ENCODE data around the gene PLA2G2C. TPM values are rescaled to one million over a fixed set of nuclear protein-coding genes. Genes with fewer than 3 reads are reported as not detected.

Gene PLA2G2C
- total and polyA plus RNA-seq, 2 of the 8 experiments (the other 6 are each of a cell fraction or from before 2014, with no cell fraction given) = not detected

DNA sequence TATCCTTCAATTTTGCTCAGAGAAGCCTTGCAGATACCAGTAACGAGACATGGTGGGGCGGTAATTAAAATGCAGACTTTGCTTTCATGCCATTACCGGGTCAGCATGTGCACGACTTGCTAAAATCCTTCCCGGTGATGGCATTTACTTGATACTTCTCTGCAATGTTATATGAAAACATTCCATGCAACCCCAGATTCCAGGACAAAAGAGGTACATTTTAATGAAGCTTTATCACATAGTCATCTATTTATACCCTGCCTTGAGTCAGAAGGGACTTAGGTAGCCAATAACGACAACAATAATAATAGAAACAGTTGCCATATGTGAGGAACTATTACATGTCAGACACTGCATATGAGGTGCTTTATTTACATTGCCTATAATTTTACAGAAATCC, 29.4 kb upstream of the PLA2G2C start:
- Histone ChIP-seq H3K14ac (ENCODE audit: insufficient read length) (no peak overlapping the region), H2BK5ac (ENCODE audit: low read depth, low read length) (no peak overlapping the region)
- CTCF ChIA-PET (ENCODE audit: partially characterized antibody) = interaction anchor here (0.8 to 4.6 kb wide), 19 partner anchors 12 to 279 kb away, joined by 3 to 32 read pairs (median 7); partner anchors contain the start of gene VWA5B1

More for the DNA sequence above, 29.4 kb upstream of the PLA2G2C start:
- H3K18ac ChIP-seq (ENCODE audit: extremely low read depth, low read length) = no peak overlapping the region
- WGBS, 2 experiments (ENCODE audit: extremely low coverage in 1 of 2, insufficient coverage in 1 of 2, insufficient read length in 1 of 2, insufficient replicate concordance in 2 of 2, low coverage in 1 of 2, low lambda C conversion rate in 2 of 2, missing lambda C conversion rate in 1 of 2) = 92% methylated on average over 6 of the region's 6 CpGs; no CpG with 5 or more reads in 1 of the 2 experiments
- no peak overlapping the region for H3K9ac ChIP-seq (replicated peaks in 1 of 4; ENCODE audit: extremely low read depth in 1 of 4, low read depth in 3 of 4, low read length in 3 of 4)
- no peaks in the 10 kb centered on the region for H3K23me2 ChIP-seq (ENCODE audit: low read depth, low read length)
- H4K20me1 ChIP-seq (replicated peaks in 1 of 2; ENCODE audit: control insufficient read depth in 1 of 2, insufficient read depth in 2 of 2, low read length in 2 of 2) = no peaks in the 10 kb centered on the region
- no peak overlapping the region for H3K56ac ChIP-seq (replicated peaks; ENCODE audit: insufficient read length, low read depth, low read length)
- no peak overlapping the region for H3K4ac ChIP-seq (replicated peaks; ENCODE audit: insufficient read length, low read depth, low read length)
- H3K27me3 ChIP-seq (replicated peaks in 1 of 4; ENCODE audit: control insufficient read depth in 3 of 4, extremely low read depth in 1 of 4, insufficient read depth in 3 of 4, low read length in 3 of 4) = no peaks in the 10 kb centered on the region; a peak in 1 of 7 replicates
- POLR2A ChIA-PET (ENCODE audit: partially characterized antibody) = no interaction called here
- H2BK20ac ChIP-seq (ENCODE audit: low read length) = no peak overlapping the region
- H3K79me2 ChIP-seq (ENCODE audit: control insufficient read depth in 1 of 2, insufficient read depth in 2 of 2, low read length in 2 of 2) = no peaks in the 10 kb centered on the region
- H3K4me2 ChIP-seq (ENCODE audit: insufficient read depth in 1 of 2, low read depth in 2 of 2, low read length in 2 of 2) = no peak overlapping the region
- TF ChIP-seq RAD21 (IDR thresholded peaks at IDR 0.05 in 1 of 2, conservative IDR thresholded peaks at IDR 0.05 in 1 of 2; ENCODE audit: low read depth in 2 of 2, low read length in 2 of 2) (no peak), HDAC2 (IDR thresholded peaks at IDR 0.05; ENCODE audit: borderline replicate concordance in 1 of 2, low read depth in 2 of 2, low read length in 2 of 2) (no peak), KDM4A (IDR thresholded peaks at IDR 0.05; ENCODE audit: low read depth, low read length, severe bottlenecking) (no peak), KDM5A (IDR thresholded peaks at IDR 0.05; ENCODE audit: low read length) (no peak), JUN (IDR thresholded peaks at IDR 0.05; ENCODE audit: low read depth, low read length) (no peak), KDM1A (IDR thresholded peaks at IDR 0.05; ENCODE audit: borderline replicate concordance, low read length) (no peak)
- FAIRE-seq = no peak
- H4K8ac ChIP-seq (ENCODE audit: extremely low read depth, insufficient read depth, low read length) = no peak overlapping the region
- peaks cover 0 to 4% (median 2%) of the 10 kb centered on the region in 4 experiments; a peak in 3 of 7 replicates for H3K4me1 ChIP-seq (replicated peaks in 1 of 4; ENCODE audit: control insufficient read depth in 3 of 4, insufficient read depth in 4 of 4, low read length in 3 of 4)
- H4K91ac ChIP-seq (replicated peaks; ENCODE audit: insufficient read length, low read length) = no peak overlapping the region
- no peak overlapping the region for H3K4me3 ChIP-seq (ENCODE audit: extremely low read depth in 1 of 4, insufficient read depth in 2 of 4, low read depth in 3 of 4, low read length in 4 of 4)
- H2AK5ac ChIP-seq (ENCODE audit: low read depth, low read length) = no peak overlapping the region
- no peak overlapping the region for H2BK120ac ChIP-seq (replicated peaks; ENCODE audit: low read depth, low read length)
- DNase-seq (ENCODE audit: low read depth in 1 of 2, low spot score in 2 of 2) = no peak
- no peaks in the 10 kb centered on the region for H3K9me3 ChIP-seq (ENCODE audit: insufficient read depth in 2 of 2, low read depth in 1 of 2, low read length in 1 of 2)
- no peak overlapping the region for H3K23ac ChIP-seq (ENCODE audit: insufficient read length)
- H3K79me1 ChIP-seq (ENCODE audit: low read depth, low read length) = no peaks in the 10 kb centered on the region
- H2AFZ ChIP-seq (ENCODE audit: low read length) = no peak overlapping the region
- no peak overlapping the region for H2BK15ac ChIP-seq (ENCODE audit: low read length)
- H3K36me3 ChIP-seq (ENCODE audit: control insufficient read depth in 2 of 4, insufficient read depth in 4 of 4, low read length in 3 of 4) = no peaks in the 10 kb centered on the region
- no peak overlapping the region for H2BK12ac ChIP-seq (ENCODE audit: low read depth, low read length)
- no peak overlapping the region for H3K27ac ChIP-seq (ENCODE audit: low read depth, low read length)
- no peak overlapping the region for H4K5ac ChIP-seq (ENCODE audit: insufficient read length, low read depth, low read length)

Data from H1 (cell line).